ENCODE results near the gene MS4A10.

DNA sequence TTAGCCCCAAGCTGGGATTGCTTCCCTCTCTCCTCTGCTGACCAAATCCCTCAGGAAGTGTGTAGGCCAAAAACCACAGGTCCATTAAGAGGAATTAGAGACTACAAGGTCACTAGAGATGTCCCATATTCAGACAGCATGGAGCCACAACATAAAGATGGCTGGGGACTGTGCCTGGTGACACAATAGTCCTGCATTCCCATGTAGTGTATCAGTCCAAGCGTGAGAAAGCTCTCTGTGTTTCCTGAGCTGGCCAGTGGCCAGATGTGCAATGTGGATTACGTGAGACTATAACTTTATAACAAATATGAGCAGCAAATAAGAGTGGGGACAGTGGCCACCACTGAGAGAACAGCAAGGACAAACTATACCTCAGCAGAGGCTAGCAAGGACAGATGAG is 7.6 kb upstream of the MS4A10 start:
- TF ChIP-seq POLR2AphosphoS5 (IDR thresholded peaks at IDR 0.05; ENCODE audit: low read depth, low read length) (no peak), POLR2A (IDR thresholded peaks at IDR 0.05; ENCODE audit: low read depth, low read length) (no peak)
